AG04450 (cell line): Measurements from ENCODE around the gene CLCA2. TPM values are rescaled to one million over a fixed set of nuclear protein-coding genes. Genes with fewer than 3 reads are reported as not detected.

Source experiments
- CTCF ChIA-PET: fragments of 300-600, 350-600 bp; formaldehyde crosslinking; extraction: SDS; loops from one replicate; lab custom pipeline; 2022; ENCODE audit warnings: antibody characterized with exemption, inconsistent platforms; lab: Charles Lee
- POLR2A ChIA-PET: fragments of 350-600 bp; formaldehyde crosslinking; extraction: SDS; loops from one replicate; lab custom pipeline; 2021; ENCODE audit warnings: antibody characterized with exemption, inconsistent platforms; lab: Yijun Ruan, JAX
- DNase-seq: peaks from one replicate; pipeline ENCODE4 v3.0.0-alpha.2; 2011; ENCODE audit warnings: low read depth, low spot score
- H3K27ac ChIP-seq: one replicate; pipeline ENCODE4 v1.5.1; 2012; ENCODE audit warnings: low read depth, low read length, control low read depth
- H3K27me3 ChIP-seq: one replicate; pipeline ENCODE4 v1.6.0; 2012; ENCODE audit warnings: low read length; ENCODE audit not compliant: control insufficient read depth, insufficient read depth
- H3K4me3 ChIP-seq: 2 replicates; pipeline ENCODE4 v1.5.1; 2011; ENCODE audit warnings: mild to moderate bottlenecking, low read depth, low read length, control low read depth
- H3K9me3 ChIP-seq: 2 replicates; pipeline ENCODE4 v1.5.1; 2012; ENCODE audit warnings: low read length; ENCODE audit not compliant: control insufficient read depth, insufficient read depth
- polyA plus RNA-seq: library from polyadenylated mRNA; depleted of rRNA; stranded (reverse); fragments of >200 nt; gene quantifications from 2 replicates; pipeline ENCODE4 v1.2.3, GENCODE V29; 2011
- TF ChIP-seq, protein P1 (sequence below): IDR thresholded peaks from 2 replicates; pipeline ENCODE4 v1.5.1; 2011; ENCODE audit warnings: low read depth, low read length, control low read depth, inconsistent platforms

The CLCA2 gene
- polyA plus RNA-seq, 1 experiment = 0.60 TPM

GRCh38 chr1:86436041-86436440, 12.1 kb downstream of the CLCA2 start:
- Histone ChIP-seq H3K4me3 (no peak overlapping the region), H3K27ac (no peak overlapping the region), H3K27me3 (no peaks in the 10 kb centered on the region), H3K9me3 (no peaks in the 10 kb centered on the region)
- TF ChIP-seq, protein P1, sequence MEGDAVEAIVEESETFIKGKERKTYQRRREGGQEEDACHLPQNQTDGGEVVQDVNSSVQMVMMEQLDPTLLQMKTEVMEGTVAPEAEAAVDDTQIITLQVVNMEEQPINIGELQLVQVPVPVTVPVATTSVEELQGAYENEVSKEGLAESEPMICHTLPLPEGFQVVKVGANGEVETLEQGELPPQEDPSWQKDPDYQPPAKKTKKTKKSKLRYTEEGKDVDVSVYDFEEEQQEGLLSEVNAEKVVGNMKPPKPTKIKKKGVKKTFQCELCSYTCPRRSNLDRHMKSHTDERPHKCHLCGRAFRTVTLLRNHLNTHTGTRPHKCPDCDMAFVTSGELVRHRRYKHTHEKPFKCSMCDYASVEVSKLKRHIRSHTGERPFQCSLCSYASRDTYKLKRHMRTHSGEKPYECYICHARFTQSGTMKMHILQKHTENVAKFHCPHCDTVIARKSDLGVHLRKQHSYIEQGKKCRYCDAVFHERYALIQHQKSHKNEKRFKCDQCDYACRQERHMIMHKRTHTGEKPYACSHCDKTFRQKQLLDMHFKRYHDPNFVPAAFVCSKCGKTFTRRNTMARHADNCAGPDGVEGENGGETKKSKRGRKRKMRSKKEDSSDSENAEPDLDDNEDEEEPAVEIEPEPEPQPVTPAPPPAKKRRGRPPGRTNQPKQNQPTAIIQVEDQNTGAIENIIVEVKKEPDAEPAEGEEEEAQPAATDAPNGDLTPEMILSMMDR = no peak
- DNase-seq = no peak
- CTCF ChIA-PET = interaction anchor here (1.5 to 2.1 kb wide), 2 partner anchors 38 to 56 kb away, joined by 4 to 8 read pairs; no protein-coding TSS in a partner anchor
- POLR2A ChIA-PET = no interaction called here

DNA sequence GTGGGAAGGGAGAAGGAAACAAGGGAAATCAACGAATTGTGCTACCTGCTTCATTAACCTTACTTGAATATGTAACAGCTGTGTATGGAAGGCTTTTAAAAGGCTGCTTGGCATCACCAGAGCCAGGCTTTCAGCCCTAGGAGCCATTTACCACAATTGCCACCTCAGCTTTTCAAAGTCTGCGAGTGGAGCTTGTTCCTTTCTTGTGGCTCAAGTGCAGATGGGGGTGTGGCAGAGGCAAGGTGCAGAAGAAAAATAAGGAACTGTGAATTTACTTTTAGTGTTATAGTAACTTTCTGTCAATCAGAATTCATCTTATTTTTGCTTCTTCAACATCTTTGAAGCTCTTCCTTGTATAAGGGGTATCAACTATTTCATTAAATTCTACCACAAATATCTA, 17.6 kb downstream of the CLCA2 start:
- POLR2A ChIA-PET = no interaction called here
- TF ChIP-seq, protein P1 = no peak
- no peak overlapping the region for H3K27ac ChIP-seq
- H3K4me3 ChIP-seq = no peak overlapping the region
- CTCF ChIA-PET = interaction anchor here (3.0 kb wide), 1 partner anchor 32 kb away, joined by 11 read pairs; no protein-coding TSS in a partner anchor
- no peak for DNase-seq
- no peaks in the 10 kb centered on the region for H3K27me3 ChIP-seq
- no peaks in the 10 kb centered on the region for H3K9me3 ChIP-seq

GRCh38 chr1:86441997-86442396, 18.0 kb downstream of the CLCA2 start:
- no peak overlapping the region for H3K4me3 ChIP-seq
- DNase-seq = no peak
- ChIA-PET POLR2A (no interaction called here), CTCF (interaction anchor here (3.0 kb wide), 1 partner anchor 32 kb away, joined by 11 read pairs; no protein-coding TSS in a partner anchor)
- no peaks in the 10 kb centered on the region for H3K27me3 ChIP-seq
- TF ChIP-seq, protein P1 = no peak
- H3K27ac ChIP-seq = no peak overlapping the region
- H3K9me3 ChIP-seq = no peaks in the 10 kb centered on the region

GRCh38 chr1:86445919-86446318, 21.9 kb downstream of the CLCA2 start:
- POLR2A ChIA-PET = no interaction called here
- CTCF ChIA-PET = interaction anchor here (1.6 kb wide), 1 partner anchor 54 kb away, joined by 3 read pairs; no protein-coding TSS in a partner anchor
- Histone ChIP-seq H3K4me3 (no peak overlapping the region), H3K27me3 (no peaks in the 10 kb centered on the region), H3K9me3 (no peaks in the 10 kb centered on the region), H3K27ac (no peak overlapping the region)
- TF ChIP-seq, protein P1 = no peak
- no peak for DNase-seq

DNA sequence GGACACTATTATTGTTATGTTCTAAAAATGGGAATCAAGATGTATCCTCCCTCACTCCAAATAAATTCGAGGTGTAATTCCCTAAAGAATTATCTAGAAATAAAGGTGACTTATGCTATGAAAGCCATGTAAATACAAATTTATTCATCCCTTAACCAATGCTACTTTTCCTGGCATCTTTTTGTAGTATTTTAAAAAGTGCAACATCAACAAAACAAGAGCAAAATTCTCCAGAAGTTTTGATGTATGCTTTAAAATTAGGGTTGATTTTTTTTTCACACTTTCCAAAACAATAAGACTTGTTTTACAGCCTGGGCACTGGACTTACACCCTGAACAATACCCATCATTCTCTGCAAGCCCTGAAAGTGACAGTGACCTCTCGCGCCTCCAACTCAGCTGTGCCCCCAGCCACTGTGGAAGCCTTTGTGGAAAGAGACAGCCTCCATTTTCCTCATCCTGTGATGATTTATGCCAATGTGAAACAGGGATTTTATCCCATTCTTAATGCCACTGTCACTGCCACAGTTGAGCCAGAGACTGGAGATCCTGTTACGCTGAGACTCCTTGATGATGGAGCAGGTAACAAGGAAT, 23.3 kb downstream of the CLCA2 start:
- Histone ChIP-seq H3K27ac (no peak overlapping the region), H3K27me3 (no peaks in the 10 kb centered on the region), H3K4me3 (no peak overlapping the region), H3K9me3 (no peaks in the 10 kb centered on the region)
- no peak for DNase-seq
- CTCF ChIA-PET = interaction anchor here (1.3 to 1.6 kb wide), 2 partner anchors 26 to 53 kb away, joined by 3 to 4 read pairs; no protein-coding TSS in a partner anchor
- POLR2A ChIA-PET = no interaction called here
- TF ChIP-seq, protein P1 = no peak
